ENCODE results near the gene AKIRIN1.
A peak's percentile ranks its signal among the peaks of the same experiment; 100 is the strongest.
"Not testable (repeated sequence)": the region's sequence is repeated elsewhere in the genome, so short reads cannot be mapped to it uniquely, and the experiment has no call there.

Gene AKIRIN1

GRCh38 chr1:38973659-38974437 lies 17.2 kb upstream of the AKIRIN1 start:
- Mint-ChIP-seq H3K27me3 (ENCODE audit: low read depth, poor library complexity) (peaks cover 3% of the 10 kb centered on the region), H3K4me3 (no peak overlapping the region), H3K36me3 (ENCODE audit: low read depth) (peaks cover 4% of the 10 kb centered on the region), H3K9me3 (peaks cover 12% of the 10 kb centered on the region), H3K27ac (no peak overlapping the region), H3K4me1 (peaks cover 9% of the 10 kb centered on the region)
- no peak for DNase-seq
- TF ChIP-seq, protein P1, sequence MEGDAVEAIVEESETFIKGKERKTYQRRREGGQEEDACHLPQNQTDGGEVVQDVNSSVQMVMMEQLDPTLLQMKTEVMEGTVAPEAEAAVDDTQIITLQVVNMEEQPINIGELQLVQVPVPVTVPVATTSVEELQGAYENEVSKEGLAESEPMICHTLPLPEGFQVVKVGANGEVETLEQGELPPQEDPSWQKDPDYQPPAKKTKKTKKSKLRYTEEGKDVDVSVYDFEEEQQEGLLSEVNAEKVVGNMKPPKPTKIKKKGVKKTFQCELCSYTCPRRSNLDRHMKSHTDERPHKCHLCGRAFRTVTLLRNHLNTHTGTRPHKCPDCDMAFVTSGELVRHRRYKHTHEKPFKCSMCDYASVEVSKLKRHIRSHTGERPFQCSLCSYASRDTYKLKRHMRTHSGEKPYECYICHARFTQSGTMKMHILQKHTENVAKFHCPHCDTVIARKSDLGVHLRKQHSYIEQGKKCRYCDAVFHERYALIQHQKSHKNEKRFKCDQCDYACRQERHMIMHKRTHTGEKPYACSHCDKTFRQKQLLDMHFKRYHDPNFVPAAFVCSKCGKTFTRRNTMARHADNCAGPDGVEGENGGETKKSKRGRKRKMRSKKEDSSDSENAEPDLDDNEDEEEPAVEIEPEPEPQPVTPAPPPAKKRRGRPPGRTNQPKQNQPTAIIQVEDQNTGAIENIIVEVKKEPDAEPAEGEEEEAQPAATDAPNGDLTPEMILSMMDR (IDR thresholded peaks at IDR 0.05), result no peak

- H3K27me3 Mint-ChIP-seq (ENCODE audit: low read depth, poor library complexity); H3K4me3 Mint-ChIP-seq; DNase-seq; H3K27ac Mint-ChIP-seq; H3K4me1 Mint-ChIP-seq: not testable (repeated sequence)
- Mint-ChIP-seq H3K9me3 (peaks cover 38% of the 10 kb centered on the region), H3K36me3 (ENCODE audit: low read depth) (peaks cover 13% of the 10 kb centered on the region)
Measured at GRCh38 chr1:38977399-38978244, 13.5 kb upstream of the AKIRIN1 start.

GRCh38 chr1:38978245-38978542 lies 12.9 kb upstream of the AKIRIN1 start:
- H3K4me1 Mint-ChIP-seq; DNase-seq; H3K27me3 Mint-ChIP-seq (ENCODE audit: low read depth, poor library complexity); H3K4me3 Mint-ChIP-seq; H3K27ac Mint-ChIP-seq: not testable (repeated sequence)
- Mint-ChIP-seq H3K9me3 (peaks cover 38% of the 10 kb centered on the region), H3K36me3 (ENCODE audit: low read depth) (peaks cover 13% of the 10 kb centered on the region)

GRCh38 chr1:38979380-38979779 lies 11.7 kb upstream of the AKIRIN1 start:
- DNase-seq; H3K4me1 Mint-ChIP-seq; H3K27me3 Mint-ChIP-seq (ENCODE audit: low read depth, poor library complexity); H3K27ac Mint-ChIP-seq; H3K4me3 Mint-ChIP-seq: not testable (repeated sequence)
- Mint-ChIP-seq H3K36me3 (ENCODE audit: low read depth) (peaks cover 13% of the 10 kb centered on the region), H3K9me3 (peaks cover 38% of the 10 kb centered on the region)

DNA sequence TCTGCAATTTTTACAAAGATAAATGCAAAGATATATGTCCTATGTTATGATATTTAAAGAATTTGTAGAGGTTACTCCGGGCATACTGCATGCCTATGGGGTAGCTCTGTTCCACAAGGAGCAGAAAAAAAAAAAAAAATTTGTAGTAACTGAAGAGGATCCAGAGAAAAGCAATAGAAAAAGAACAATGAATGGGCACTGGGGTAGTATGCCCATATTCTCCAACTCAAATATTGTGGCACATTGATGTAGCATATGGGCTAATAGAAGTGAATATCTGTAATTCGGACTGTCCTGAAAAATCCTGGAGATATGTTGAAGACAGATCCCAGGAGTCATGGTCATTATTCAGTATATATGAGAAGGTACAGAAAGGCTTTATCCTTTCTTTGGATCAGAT lies 1.1 kb upstream of the AKIRIN1 start:
- peak overlapping the region; percentile 89 for H3K27ac Mint-ChIP-seq
- no peaks in the 10 kb centered on the region for H3K27me3 Mint-ChIP-seq (ENCODE audit: low read depth, poor library complexity)
- peak overlapping the region; percentile 78 for H3K4me3 Mint-ChIP-seq
- no peaks in the 10 kb centered on the region for H3K9me3 Mint-ChIP-seq
- peaks cover 17% of the 10 kb centered on the region for H3K36me3 Mint-ChIP-seq (ENCODE audit: low read depth)
- TF ChIP-seq, protein P1 (IDR thresholded peaks at IDR 0.05), result no peak
- H3K4me1 Mint-ChIP-seq, result peaks cover 51% of the 10 kb centered on the region
- DNase-seq, result no peak

- no peak for DNase-seq
- Mint-ChIP-seq H3K9me3 (no peaks in the 10 kb centered on the region), H3K4me3 (peak overlapping the region; percentile 78), H3K4me1 (peaks cover 53% of the 10 kb centered on the region), H3K27me3 (ENCODE audit: low read depth, poor library complexity) (no peaks in the 10 kb centered on the region), H3K36me3 (ENCODE audit: low read depth) (peaks cover 21% of the 10 kb centered on the region), H3K27ac (peak overlapping the region; percentile 89)
- TF ChIP-seq, protein P1 (IDR thresholded peaks at IDR 0.05), result no peak
Measured at GRCh38 chr1:38990386-38990737, 714 bp upstream of the AKIRIN1 start.

DNA sequence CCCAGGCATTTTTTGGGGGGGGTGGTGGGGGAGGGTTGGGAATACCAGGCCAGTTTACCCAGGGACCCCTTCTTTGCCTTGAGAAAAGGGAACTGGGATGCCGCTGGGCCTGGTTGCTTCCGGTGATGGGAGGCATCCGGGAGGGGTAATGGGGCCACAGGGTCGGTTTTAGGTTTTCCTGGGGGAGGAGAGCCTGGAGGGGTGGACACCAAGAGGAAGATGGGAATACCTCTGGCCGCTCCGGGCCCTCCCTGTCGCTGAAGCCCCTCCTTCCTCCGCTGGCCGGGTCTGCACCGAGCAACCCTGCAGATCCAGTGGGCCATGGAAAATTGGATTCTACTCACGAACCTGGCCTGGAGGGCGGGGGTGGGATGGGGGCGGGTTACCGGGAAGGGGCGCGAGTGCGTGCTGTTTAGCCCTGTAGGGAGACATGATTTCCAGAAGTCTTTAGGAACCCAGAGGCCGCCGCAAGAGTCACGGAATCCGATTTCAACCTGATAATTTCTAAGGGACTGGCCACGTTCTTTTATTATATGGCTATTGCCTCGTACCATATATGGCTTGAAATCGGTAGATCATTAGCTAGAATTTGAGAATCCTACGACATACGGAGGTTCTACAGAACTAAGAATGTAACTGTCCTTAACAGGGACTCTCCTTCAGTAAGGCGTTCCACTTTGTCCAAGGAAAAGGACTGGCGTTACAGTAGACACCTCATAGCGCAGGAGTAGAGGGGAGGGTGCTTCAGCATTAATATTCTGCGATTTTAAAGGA lies 749 bp downstream of the AKIRIN1 start:
- peak overlapping the region; percentile 95 for H3K4me3 Mint-ChIP-seq
- peaks cover 31% of the 10 kb centered on the region for H3K36me3 Mint-ChIP-seq (ENCODE audit: low read depth)
- H3K4me1 Mint-ChIP-seq, result peaks cover 47% of the 10 kb centered on the region
- peak overlapping the region; percentile 11 for H3K27ac Mint-ChIP-seq
- no peaks in the 10 kb centered on the region for H3K27me3 Mint-ChIP-seq (ENCODE audit: low read depth, poor library complexity)
- TF ChIP-seq, protein P1 (IDR thresholded peaks at IDR 0.05), result no peak
- no peaks in the 10 kb centered on the region for H3K9me3 Mint-ChIP-seq
- DNase-seq, result peak; percentile 60

All from nephron progenitor cell (in vitro differentiated cells).